Rectal smooth muscle tissue (tissue), 1 donor: ENCODE measurements around the gene THEM4.

ENCODE experiments used
- H3K27ac ChIP-seq: one replicate; pipeline ENCODE4 v1.7.0; 2013; ENCODE audit warnings: low read depth, low read length, inconsistent platforms
- H3K27me3 ChIP-seq: one replicate; pipeline ENCODE4 v1.7.0; 2013; ENCODE audit warnings: low read length; ENCODE audit not compliant: control insufficient read depth, insufficient read depth
- H3K36me3 ChIP-seq: one replicate; pipeline ENCODE4 v1.7.0; 2013; ENCODE audit warnings: low read length; ENCODE audit not compliant: control insufficient read depth, insufficient read depth
- H3K4me1 ChIP-seq: one replicate; pipeline ENCODE4 v1.7.0; 2013; ENCODE audit warnings: low read length; ENCODE audit not compliant: control insufficient read depth, insufficient read depth
- H3K4me3 ChIP-seq: one replicate; pipeline ENCODE4 v1.7.0; 2013; ENCODE audit warnings: low read length
- H3K9ac ChIP-seq: one replicate; pipeline ENCODE4 v1.7.0; 2013; ENCODE audit warnings: low read length

The THEM4 gene

DNA sequence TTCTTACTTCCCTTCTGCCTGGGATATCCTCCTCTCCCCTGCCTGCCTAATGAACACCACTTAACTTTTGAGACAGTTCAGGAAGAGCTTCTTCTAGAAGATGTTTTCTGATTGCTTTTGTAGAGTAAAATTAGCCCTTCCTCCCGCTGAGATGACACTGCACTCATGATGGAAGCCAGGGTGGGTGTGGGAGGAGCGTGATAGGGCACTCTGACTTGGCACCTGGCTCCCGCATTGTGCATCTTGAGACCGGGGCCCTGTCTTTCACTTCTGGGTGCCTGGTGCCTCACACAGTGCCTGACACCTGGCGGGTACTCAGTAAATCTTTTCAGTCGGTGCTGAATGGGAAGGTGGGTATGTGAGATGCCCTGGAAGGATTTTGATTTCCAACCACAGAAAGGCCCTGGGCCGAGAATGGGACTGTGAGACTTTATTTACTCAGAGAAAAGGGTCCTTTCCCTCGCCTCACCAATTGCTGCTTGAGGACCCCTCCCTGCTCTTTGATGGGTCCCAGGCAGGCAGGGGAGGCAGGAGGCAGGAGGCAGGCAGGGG is 62.5 kb downstream of the THEM4 start:
- Histone ChIP-seq H3K27ac (no peak overlapping the region), H3K4me3 (no peak overlapping the region), H3K27me3 (no peaks in the 10 kb centered on the region)

DNA sequence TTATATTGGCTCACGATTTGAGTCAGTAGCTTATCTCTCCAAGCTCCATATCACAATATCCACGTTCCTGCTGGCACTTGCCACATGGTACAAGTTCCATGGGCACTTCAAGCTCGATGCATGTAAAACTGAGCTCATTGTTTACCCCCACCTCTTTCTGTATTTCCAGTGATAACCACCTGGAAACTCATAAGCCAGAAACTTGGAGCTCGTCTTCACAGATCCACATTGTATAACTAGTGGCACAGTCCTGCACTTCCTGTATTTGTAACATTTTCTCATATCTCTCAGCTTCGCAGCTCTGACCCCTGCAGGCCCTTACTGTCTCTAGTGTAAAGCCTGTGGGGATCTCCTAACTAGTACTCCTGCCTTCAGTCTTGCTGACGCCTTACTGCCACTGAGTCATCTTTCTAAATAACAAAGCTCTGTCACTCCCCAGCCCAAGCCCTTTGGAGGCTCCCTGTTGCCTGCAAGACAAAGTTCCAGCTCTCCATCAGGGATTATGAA is 63.2 kb downstream of the THEM4 start:
- H3K4me3 ChIP-seq: no peak overlapping the region
- no peak overlapping the region for H3K27ac ChIP-seq
- H3K27me3 ChIP-seq: no peaks in the 10 kb centered on the region
- no peaks in the 10 kb centered on the region for H3K36me3 ChIP-seq
- H3K9ac ChIP-seq: no peak overlapping the region
- no peaks in the 10 kb centered on the region for H3K4me1 ChIP-seq

More for the DNA sequence above, 62.5 kb downstream of the THEM4 start:
- Histone ChIP-seq H3K4me1 (no peaks in the 10 kb centered on the region), H3K9ac (no peak overlapping the region), H3K36me3 (no peaks in the 10 kb centered on the region)

DNA sequence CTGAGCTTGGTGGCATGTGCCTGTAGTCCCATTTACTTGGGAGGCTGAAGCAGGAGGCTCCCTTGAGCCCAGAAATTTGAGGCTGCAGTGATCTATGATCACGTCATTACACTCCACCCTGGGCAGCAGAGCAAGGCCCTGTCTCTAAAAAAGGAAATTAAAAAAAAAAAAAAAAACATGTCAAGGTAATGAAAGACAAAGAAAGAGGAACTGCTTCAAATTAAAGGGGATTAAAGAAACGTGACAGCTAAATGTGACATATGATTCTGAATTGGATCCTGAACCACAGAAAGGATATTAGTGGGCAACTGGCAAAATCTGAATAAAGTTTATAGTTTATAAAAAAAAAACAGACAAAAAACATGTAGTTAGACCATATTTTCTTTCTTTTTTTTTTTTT is 65.9 kb downstream of the THEM4 start:
- Histone ChIP-seq H3K4me1 (no peaks in the 10 kb centered on the region), H3K4me3 (no peak overlapping the region), H3K9ac (no peak overlapping the region), H3K27me3 (peaks cover 10% of the 10 kb centered on the region), H3K27ac (no peak overlapping the region), H3K36me3 (no peaks in the 10 kb centered on the region)

GRCh38 chr1:151841141-151841540 is 68.2 kb downstream of the THEM4 start:
- H3K27ac ChIP-seq: no peak overlapping the region

GRCh38 chr1:151840421-151840820 is 68.9 kb downstream of the THEM4 start:
- H3K27ac ChIP-seq: no peak overlapping the region
- no peaks in the 10 kb centered on the region for H3K36me3 ChIP-seq
- H3K9ac ChIP-seq: no peak overlapping the region
- peaks cover 10% of the 10 kb centered on the region for H3K27me3 ChIP-seq
- no peaks in the 10 kb centered on the region for H3K4me1 ChIP-seq
- H3K4me3 ChIP-seq: peak overlapping the region; percentile 65

More at GRCh38 chr1:151841141-151841540, 68.2 kb downstream of the THEM4 start:
- no peaks in the 10 kb centered on the region for H3K36me3 ChIP-seq
- no peaks in the 10 kb centered on the region for H3K4me1 ChIP-seq
- peaks cover 10% of the 10 kb centered on the region for H3K27me3 ChIP-seq
- no peak overlapping the region for H3K9ac ChIP-seq
- no peak overlapping the region for H3K4me3 ChIP-seq

DNA sequence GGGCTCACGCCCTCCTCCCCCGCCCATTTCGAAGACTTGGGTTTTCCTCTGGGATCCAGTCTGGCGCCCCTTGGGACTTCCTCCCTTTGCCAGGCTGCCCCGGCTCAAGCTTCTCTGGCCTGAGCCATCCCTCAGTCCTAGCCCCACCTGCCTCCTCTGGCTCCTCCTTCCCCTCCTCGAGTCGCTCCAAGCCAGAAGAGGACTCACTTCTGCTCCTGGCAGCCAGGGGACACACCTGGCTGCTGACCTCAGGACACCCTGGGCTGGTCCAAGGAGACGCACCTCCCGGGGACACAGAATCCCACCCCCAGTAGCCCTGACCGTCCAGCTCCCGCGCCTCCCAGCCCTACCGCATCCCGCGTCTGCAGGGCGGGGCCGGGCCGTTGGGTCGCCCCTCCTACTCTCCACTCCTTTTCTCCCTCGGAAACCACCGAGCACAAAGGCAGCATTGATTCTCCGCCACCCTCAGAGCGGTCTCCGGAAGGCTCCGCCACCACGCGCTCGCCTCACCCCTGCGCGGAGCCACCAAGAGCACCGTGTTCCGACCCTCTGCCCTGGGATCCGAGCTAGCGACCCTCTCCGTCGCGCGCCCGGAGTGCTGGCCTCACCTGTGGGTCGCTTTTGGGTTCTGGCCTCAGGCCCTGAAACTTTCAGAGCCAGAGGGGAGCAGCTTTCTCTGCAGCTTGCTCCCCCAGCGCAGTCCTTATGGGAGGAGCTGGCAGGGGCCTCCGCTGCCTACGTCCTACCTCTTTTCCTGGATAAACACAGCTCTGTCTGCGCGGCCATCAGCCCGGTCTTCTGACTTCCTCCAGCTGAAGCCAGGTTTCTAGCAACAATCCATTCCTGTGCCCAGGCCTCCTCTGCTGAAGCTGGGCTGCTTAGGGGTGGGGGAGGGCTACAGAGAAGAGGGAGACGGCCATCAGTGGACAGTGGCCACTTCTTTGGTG is 69.6 kb downstream of the THEM4 start, which contains the start of gene C2CD4D:
TSS of gene C2CD4D (minus strand) at position 364 of the 947 bp plus-strand sequence. CDS start 831 bp downstream, outside the sequence.
- H3K9ac ChIP-seq: peak within 1 kb of the TSS; percentile 56
- H3K27me3 ChIP-seq: peaks cover 10% of the 10 kb centered on the region
- H3K4me1 ChIP-seq: no peaks in the 10 kb centered on the region
- H3K4me3 ChIP-seq: peak within 1 kb of the TSS; percentile 65
- no peaks in the 10 kb centered on the region for H3K36me3 ChIP-seq
- no peak within 1 kb of the TSS for H3K27ac ChIP-seq

DNA sequence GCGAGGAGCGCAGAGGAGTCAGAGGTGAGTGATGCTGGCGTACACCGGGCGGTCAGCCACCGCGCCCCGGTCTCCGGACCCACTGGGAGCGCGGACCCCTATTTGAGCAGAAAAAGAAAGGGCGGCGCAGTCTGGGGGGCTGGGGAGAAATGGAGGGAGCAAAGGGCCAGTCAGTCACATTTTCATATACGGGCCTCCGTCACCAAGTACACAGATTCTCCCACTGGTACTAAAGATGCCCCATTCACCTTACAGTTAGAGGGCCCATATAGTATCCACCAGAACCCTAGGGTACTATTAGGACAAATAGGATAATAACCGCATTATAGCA is 70.3 kb downstream of the THEM4 start:
- no peak overlapping the region for H3K9ac ChIP-seq
- no peaks in the 10 kb centered on the region for H3K36me3 ChIP-seq
- H3K27me3 ChIP-seq: peaks cover 10% of the 10 kb centered on the region
- no peak overlapping the region for H3K27ac ChIP-seq
- H3K4me1 ChIP-seq: no peaks in the 10 kb centered on the region
- peak overlapping the region; percentile 65 for H3K4me3 ChIP-seq

- Histone ChIP-seq H3K9ac (no peak overlapping the region), H3K36me3 (no peaks in the 10 kb centered on the region), H3K4me1 (no peaks in the 10 kb centered on the region), H3K27me3 (peaks cover 10% of the 10 kb centered on the region), H3K27ac (no peak overlapping the region), H3K4me3 (peak overlapping the region; percentile 65)
These were observed 70.9 kb downstream of the THEM4 start for GRCh38 chr1:151838222-151839081.

DNA sequence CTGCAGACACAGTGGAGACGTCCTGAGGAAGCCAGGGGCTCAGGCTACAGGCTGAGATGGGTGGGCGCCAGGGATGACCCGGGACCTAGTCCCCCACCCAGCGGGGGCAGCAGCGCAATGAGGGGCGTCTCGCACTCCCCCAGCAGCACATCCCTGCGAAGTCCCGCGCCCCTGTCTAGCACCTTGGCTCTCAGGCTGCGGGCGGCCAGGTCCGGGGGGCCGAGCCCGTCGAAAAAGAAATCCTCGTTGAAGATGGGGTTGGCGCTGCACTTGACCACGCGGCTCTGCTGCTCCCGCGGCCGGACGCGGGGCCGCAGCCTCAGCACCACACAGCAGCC is 71.5 kb downstream of the THEM4 start:
- Histone ChIP-seq H3K27me3 (peaks cover 10% of the 10 kb centered on the region), H3K27ac (no peak overlapping the region), H3K9ac (no peak overlapping the region), H3K36me3 (no peaks in the 10 kb centered on the region), H3K4me1 (no peaks in the 10 kb centered on the region), H3K4me3 (peak overlapping the region; percentile 65)

GRCh38 chr1:151837197-151837596 is 72.1 kb downstream of the THEM4 start:
- no peak overlapping the region for H3K27ac ChIP-seq
- peaks cover 10% of the 10 kb centered on the region for H3K27me3 ChIP-seq
- H3K4me3 ChIP-seq: no peak overlapping the region
- no peaks in the 10 kb centered on the region for H3K36me3 ChIP-seq
- H3K9ac ChIP-seq: no peak overlapping the region
- no peaks in the 10 kb centered on the region for H3K4me1 ChIP-seq

DNA sequence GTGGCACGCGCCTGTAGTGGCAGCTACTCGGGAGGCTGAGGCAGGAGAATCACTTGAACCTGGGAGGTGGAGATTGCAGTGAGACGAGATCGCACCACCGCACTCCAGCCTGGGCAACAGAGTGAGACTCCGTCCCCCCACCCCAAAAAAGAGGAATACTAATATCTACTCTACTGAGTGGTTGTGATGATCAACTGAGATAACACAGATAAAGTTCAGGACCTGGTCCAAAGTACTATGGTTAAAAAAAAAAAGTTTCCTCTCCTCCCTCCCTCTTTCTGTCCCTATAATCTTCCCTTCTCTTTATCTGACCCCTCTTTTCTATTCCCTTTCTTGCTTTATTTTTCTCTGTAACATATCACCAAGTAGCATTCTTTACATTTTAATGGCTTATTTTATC is 73.7 kb downstream of the THEM4 start:
- Histone ChIP-seq H3K4me1 (no peaks in the 10 kb centered on the region), H3K4me3 (no peak overlapping the region), H3K9ac (no peak overlapping the region), H3K27me3 (peaks cover 12% of the 10 kb centered on the region), H3K27ac (no peak overlapping the region), H3K36me3 (no peaks in the 10 kb centered on the region)

- no peak overlapping the region for H3K9ac ChIP-seq
- H3K27me3 ChIP-seq: peaks cover 7% of the 10 kb centered on the region
- H3K4me1 ChIP-seq: no peaks in the 10 kb centered on the region
- H3K4me3 ChIP-seq: no peak overlapping the region
- no peak overlapping the region for H3K27ac ChIP-seq
- H3K36me3 ChIP-seq: no peaks in the 10 kb centered on the region
These were observed 75.1 kb downstream of the THEM4 start for GRCh38 chr1:151834239-151834638.
